HG03139 (cell line): ENCODE data around the gene OR6C65.
"Not testable (repeated sequence)": the region's sequence is repeated elsewhere in the genome, so short reads cannot be mapped to it uniquely, and the experiment has no call there.

ENCODE experiments used
- ATAC-seq: cut with Tn5 transposase; IDR thresholded peaks from one replicate; pipeline ENCODE4 v1.9.1; 2021; ENCODE audit not compliant: unreplicated experiment

OR6C65 gene

DNA sequence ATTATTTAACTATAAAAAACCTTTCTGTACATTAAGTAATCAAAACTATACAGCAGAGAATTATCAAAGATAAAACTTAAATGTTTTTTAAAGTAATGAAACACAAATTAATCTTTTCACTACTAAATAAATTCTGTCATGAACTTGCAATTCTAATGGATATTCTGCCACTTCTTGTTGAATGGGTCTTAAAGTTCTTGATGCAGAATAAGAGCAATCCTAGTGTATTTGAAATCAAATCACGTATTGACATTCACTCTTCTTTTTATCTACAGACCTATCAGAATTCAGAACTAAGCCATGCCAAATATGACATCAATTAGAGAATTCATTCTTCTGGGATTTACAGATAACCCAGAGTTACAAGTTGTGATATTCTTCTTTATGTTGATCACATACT, at the start of gene OR6C65:
OR6C65 (plus strand) TSS at position 301 of the 400 bp plus-strand sequence; CDS start at position 301, 0 bp downstream.
- ATAC-seq, result no peak

DNA sequence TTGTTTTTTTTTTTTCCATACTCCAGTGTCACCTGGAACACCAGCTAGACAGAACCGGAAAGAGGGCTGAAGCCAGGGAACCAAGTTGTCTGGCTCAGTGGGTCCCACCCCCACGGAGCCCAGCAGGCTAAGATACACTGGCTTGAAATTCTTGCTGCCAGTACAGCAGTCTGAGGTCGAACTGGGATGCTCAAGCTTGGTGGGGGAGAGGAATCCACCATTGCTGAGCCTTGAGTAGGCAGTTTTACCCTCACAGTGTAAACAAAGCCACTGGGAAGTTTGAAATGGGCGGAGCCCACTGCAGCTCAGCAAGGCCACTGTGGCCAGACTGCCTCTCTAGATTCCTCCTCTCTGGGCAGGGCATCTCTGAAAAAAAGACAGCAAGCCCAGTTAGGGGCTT, 45.0 kb upstream of the OR6C65 start:
- ATAC-seq, result not testable (repeated sequence)

GRCh38 chr12:55362675-55363074, 37.7 kb upstream of the OR6C65 start, which contains the start of gene OR6C75:
Gene OR6C75, plus strand, starts transcription at chr12:55362975. Its CDS starts 2,136 bp downstream, at chr12:55365111.
- no peak for ATAC-seq

GRCh38 chr12:55365086-55365485, 35.2 kb upstream of the OR6C65 start:
- ATAC-seq, result no peak

DNA sequence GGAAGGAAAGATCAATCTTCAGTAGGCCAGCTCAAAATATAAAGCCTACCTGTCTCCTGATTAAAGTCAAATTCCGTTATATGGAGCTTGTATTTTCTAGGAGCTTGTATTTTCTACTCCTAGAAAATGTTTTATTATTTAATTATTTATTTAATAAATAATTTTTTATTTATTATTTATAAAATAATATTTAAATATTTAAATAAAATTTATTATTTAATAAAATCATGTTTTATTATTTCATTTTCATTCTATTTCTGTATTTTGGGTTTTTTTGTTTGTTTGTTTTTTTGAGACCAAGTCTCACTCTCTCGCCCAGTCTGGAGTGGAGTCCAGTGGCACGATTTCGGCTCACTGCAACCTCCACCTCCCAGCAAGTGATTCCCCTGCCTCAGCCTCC, 27.8 kb upstream of the OR6C65 start:
- no peak for ATAC-seq

GRCh38 chr12:55385891-55386290, 14.4 kb upstream of the OR6C65 start:
- no peak for ATAC-seq

GRCh38 chr12:55392032-55392795, 8.1 kb upstream of the OR6C65 start:
- ATAC-seq, result no peak

GRCh38 chr12:55396326-55396725, 4.0 kb upstream of the OR6C65 start:
- ATAC-seq, result no peak

DNA sequence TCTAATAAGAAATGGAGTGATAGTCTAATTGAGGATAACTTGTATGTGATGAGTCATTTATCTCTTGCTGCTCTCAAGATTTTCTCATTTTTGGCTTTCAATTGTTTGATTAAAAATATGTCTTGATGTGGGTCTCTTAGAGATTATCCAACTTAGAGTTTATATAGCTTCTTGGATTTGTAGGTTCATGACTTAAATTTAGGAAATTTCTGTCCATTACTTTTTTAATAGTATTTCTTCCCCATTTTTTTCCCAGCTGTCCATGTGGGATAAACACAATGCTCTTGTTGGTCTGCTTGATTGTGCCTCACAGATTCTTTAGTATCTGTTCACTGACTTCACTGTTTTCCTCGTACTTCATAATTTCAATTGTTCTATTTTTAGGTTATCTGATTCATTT, 7.5 kb downstream of the OR6C65 start:
- no peak for ATAC-seq

DNA sequence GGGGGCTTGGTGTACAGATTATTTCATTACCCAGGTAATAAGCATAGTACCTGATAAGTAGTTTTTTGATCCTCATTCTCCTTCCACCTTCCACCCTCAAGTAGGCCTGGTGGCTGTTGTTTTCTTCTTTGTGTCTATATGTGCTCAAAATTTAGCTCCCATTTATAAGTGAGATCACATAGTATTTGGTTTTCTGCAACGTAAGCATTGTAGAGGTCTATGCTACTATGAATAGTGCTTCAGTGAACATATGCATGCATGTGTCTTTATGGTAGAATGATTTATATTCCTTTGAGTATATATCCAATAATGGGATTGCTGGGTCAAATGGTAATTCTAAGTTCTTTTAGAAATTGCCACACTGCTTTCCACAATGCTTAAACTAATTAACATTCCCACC, 8.8 kb downstream of the OR6C65 start:
- not testable (repeated sequence) for ATAC-seq

GRCh38 chr12:55412138-55412537, 11.8 kb downstream of the OR6C65 start:
- not testable (repeated sequence) for ATAC-seq

- ATAC-seq, result not testable (repeated sequence)
These were observed 13.4 kb downstream of the OR6C65 start for GRCh38 chr12:55413498-55414388.

- ATAC-seq, result not testable (repeated sequence)
These were observed 14.1 kb downstream of the OR6C65 start for GRCh38 chr12:55414396-55414823.

DNA sequence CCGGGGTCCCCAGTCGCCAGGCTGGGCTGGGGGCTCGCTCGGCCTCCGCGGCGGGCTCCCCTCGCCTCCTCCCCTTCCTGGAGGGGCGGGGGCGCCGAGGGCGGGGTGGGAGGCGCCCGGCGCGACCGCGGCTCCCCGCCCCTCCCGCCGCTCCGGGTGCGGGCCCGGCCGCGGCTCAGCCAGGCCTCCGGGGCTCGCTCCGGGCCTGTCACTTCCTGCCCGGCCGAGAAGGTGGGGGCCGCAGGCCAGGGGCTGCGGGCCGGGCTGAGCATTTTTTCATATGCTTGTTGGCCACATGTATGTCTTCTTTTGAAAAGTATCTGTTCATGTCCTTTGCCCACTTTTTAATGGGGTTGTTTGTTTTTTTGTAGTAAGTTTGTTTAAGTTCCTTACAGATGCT, 14.6 kb downstream of the OR6C65 start:
- ATAC-seq, result not testable (repeated sequence)

- ATAC-seq, result no peak
These were observed 16.6 kb downstream of the OR6C65 start for GRCh38 chr12:55416961-55417360.

DNA sequence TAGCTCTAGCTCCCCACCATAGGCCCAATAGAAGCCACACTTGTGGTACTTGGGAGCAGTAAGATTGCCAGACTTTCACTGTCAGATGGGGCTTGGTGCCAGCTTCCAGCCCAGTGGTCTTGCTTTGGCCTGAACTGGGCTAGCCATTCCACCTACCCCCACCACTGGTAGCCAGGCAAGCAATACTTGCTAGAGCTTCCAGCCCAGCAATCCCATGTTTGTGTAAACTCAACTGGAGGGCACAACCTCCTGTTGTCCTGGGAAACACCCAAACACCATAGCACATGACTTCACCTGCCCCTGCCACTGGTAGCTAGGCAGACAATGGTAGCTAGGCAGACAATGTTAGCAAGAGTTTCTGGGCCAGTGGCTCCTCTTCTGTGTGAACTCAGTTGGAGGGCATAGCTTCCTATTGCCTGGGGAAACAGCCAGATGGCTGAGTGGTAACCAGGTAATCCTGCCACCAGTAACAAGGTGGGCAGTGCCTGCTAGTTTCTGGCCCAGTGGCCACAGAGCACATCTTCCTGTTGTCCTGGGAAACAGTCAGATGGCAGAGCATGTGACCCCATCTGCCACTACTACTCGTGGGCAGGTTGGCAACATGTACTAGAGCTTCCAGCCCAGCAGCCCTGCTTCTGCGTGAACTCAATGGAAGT, 20.1 kb downstream of the OR6C65 start:
- no peak for ATAC-seq

DNA sequence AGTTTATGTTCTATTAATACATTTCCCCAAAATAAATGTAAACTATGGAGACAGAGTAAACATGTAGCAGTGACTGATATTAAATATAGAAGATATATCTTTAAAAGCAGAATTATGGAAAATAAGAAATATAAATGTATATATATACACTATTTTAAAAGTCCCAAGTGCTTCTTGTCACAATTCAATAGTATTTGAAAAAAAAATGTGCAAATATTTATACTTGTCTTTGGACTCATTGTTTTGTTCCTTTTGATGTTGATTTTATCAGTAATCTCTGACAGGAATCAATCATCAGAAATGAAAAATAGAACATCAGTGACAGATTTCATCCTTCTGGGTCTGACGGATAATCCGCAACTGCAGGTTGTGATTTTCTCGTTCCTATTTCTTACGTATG, 25.6 kb downstream of the OR6C65 start, which contains the start of gene OR6C76:
OR6C76 (plus strand) TSS at position 301 of the 400 bp plus-strand sequence; CDS start at position 301, 0 bp downstream.
- no peak for ATAC-seq

DNA sequence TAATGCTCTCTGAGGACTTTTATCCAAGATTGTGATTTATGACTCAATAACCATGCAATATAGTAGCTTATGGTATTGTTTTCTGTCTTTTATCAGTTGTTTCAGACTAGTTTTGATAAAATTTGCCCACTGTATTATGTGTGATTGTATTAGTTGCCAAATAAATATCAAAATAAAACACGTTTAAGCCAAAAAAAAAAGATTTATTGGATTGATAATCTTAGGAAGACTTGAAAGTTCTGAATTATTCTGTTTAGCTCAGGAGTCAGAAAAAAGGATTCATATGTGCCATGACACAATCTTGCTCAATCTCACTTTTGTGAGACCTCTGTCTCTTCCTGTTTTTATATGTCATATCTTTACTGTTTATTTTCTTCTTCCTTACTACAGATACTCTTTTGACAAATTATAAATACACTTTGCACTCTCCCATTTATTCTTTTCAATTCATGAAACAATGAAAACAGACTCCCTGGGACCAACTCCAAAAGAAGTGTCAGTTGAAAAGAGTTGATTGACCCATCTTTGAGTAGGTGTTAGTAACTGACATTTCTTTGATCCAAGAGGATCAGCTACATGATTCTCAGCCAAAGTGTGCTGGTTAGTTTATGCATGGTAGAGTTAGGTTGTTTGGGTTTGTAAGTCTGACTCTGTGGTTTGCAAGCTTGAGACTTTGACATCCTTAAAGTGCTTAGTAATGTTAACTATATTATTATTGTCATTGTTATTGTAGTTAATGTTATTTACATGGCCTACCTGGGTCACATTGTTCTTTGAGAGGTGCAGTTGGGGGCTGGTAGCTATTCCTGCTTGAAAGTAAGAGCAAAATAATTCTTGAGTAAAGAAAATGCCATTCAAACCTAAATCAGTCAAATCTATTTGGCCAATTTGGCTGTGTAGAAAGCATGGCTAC, 28.3 kb downstream of the OR6C65 start:
- ATAC-seq, result no peak

GRCh38 chr12:55441233-55441632, 40.9 kb downstream of the OR6C65 start:
- ATAC-seq, result not testable (repeated sequence)

- no peak for ATAC-seq
These were observed 43.4 kb downstream of the OR6C65 start, which contains the start of gene OR6C2 for GRCh38 chr12:55443776-55444175. Gene OR6C2, plus strand, starts transcription at chr12:55444076. Its CDS starts 8,138 bp downstream, at chr12:55452214.
